ENCODE results near the gene PRKCA.

- TF ChIP-seq CTCF (IDR thresholded peaks at IDR 0.05; ENCODE audit: extremely low read depth in 1 of 2, insufficient read depth in 1 of 2, low read depth in 1 of 2, low read length in 2 of 2) (no peak), POLR2AphosphoS5 (IDR thresholded peaks at IDR 0.05; ENCODE audit: insufficient read depth, low read depth, low read length) (no peak), EZH2 (IDR thresholded peaks at IDR 0.05; ENCODE audit: borderline replicate concordance, low read depth, low read length, severe bottlenecking) (no peak), MAX (IDR thresholded peaks at IDR 0.05; ENCODE audit: insufficient read depth, insufficient read length) (no peak)
These were observed 539.3 kb downstream of the PRKCA start for GRCh38 chr17:66841744-66842143.

Measured in endothelial cell of umbilical vein (primary cell).